ENCODE results near the gene DNAJC5.

DNA sequence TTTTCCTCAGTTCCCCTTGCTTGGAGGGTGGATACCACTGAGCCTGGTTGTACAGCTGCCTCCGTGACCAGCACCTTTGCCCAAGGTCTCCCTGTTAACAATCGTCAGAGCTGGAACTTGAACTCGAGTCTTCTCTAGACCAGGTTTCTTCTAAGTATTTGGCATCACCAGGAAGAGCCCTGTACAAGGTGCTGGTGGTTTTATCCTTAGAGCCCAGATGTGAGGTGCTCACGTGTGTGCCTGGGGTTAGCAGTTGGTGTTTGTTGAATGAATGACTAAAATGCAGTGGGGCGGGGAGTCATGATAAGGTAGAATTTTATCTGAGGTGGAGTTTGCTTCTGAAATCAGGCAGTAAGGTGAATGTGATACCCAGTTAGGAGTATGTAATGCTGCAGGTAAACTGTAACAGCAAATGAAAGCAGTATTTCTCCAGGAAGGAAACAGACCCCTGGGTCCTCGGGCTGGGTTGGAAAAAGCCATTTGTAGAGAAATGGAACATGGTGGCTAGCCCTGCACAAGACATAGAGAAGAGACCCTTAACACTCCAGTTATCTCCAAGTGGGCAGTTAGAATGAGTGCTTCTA is 3.1 kb downstream of the DNAJC5 start:
- TF ChIP-seq POLR2A (IDR thresholded peaks at IDR 0.05) (no peak), CTCF (IDR thresholded peaks at IDR 0.05) (no peak)

All from prostate gland (tissue), 2 donors.